CD14-positive monocyte (primary cell): ENCODE results near the gene DEGS2. TPM values are rescaled to one million over a fixed set of nuclear protein-coding genes. Genes with fewer than 3 reads are reported as not detected.

ENCODE experiments used
- DNase-seq, 3 donors: peaks; one replicate each; pipeline ENCODE4 v3.0.0-alpha.2; 2011 to 2022
- H2AFZ ChIP-seq: 2 replicates; pipeline ENCODE4 v1.6.0; 2012; ENCODE audit warnings: mild to moderate bottlenecking, low read depth, low read length, inconsistent platforms; ENCODE audit not compliant: insufficient read depth, poor library complexity, severe bottlenecking
- H3K27ac ChIP-seq, 2 donors: 1 replicate in 1 of 2; 2 replicates in 1 of 2; pipeline ENCODE4 v1.5.1; 2012 to 2013; ENCODE audit warnings: low read length in 2 of 2, control low read depth in 1 of 2, inconsistent platforms in 1 of 2, low read depth in 1 of 2, mild to moderate bottlenecking in 1 of 2
- H3K27me3 ChIP-seq, 2 donors: one replicate each; pipeline versions ENCODE4 v1.6.0 to v1.6.1; 2011 to 2013; ENCODE audit warnings: low read length in 2 of 2; ENCODE audit not compliant: control insufficient read depth in 2 of 2, insufficient read depth in 2 of 2
- H3K36me3 ChIP-seq, 2 donors: replicated peaks in 1 of 2; 1 replicate in 1 of 2; 2 replicates in 1 of 2; pipeline versions ENCODE4 v1.5.1 to v1.6.1; 2012 to 2013; ENCODE audit warnings: low read length in 2 of 2, control low read depth in 1 of 2, inconsistent platforms in 1 of 2, mild to moderate bottlenecking in 1 of 2; ENCODE audit not compliant: insufficient read depth in 2 of 2, control insufficient read depth in 1 of 2
- H3K4me1 ChIP-seq, 2 donors: 1 replicate in 1 of 2; 2 replicates in 1 of 2; pipeline versions ENCODE4 v1.5.1 to v1.6.1; 2012 to 2013; ENCODE audit warnings: low read length in 2 of 2, control low read depth in 1 of 2, inconsistent platforms in 1 of 2, mild to moderate bottlenecking in 1 of 2, moderate library complexity in 1 of 2; ENCODE audit not compliant: insufficient read depth in 2 of 2, control insufficient read depth in 1 of 2
- H3K4me2 ChIP-seq: replicated peaks from 2 replicates; pipeline ENCODE3; 2012; ENCODE audit warnings: low read length, moderate library complexity, mild to moderate bottlenecking; ENCODE audit not compliant: poor library complexity, severe bottlenecking; ENCODE audit errors: extremely low read depth
- H3K4me3 ChIP-seq, 3 experiments: fragments of 200-600 bp in 1 of 3; sonication (generic) in 1 of 3; replicated peaks in 1 of 3; 1 replicate in 2 of 3; 2 replicates in 1 of 3; pipeline ENCODE4 v1.5.1; 2011 to 2013; ENCODE audit warnings: low read length in 3 of 3, mild to moderate bottlenecking in 3 of 3, control low read depth in 2 of 3, low read depth in 2 of 3, inconsistent platforms in 1 of 3, moderate library complexity in 1 of 3
- H3K79me2 ChIP-seq: 2 replicates; pipeline ENCODE4 v1.6.0; 2012; ENCODE audit warnings: mild to moderate bottlenecking, control low read depth, inconsistent platforms, low read length, moderate library complexity; ENCODE audit not compliant: insufficient read depth
- H3K9ac ChIP-seq: 2 replicates; pipeline ENCODE4 v1.6.0; 2017; ENCODE audit warnings: low read length, mild to moderate bottlenecking; ENCODE audit not compliant: insufficient read depth, poor library complexity, severe bottlenecking
- H3K9me3 ChIP-seq, 2 donors: replicated peaks in 1 of 2; 1 replicate in 1 of 2; 2 replicates in 1 of 2; pipeline versions ENCODE4 v1.5.1 to v1.6.1; 2012 to 2013; ENCODE audit warnings: low read length in 2 of 2, control low read depth in 1 of 2; ENCODE audit not compliant: control insufficient read depth in 1 of 2, insufficient read depth in 1 of 2
- H4K20me1 ChIP-seq: 2 replicates; pipeline ENCODE4 v1.6.0; 2012; ENCODE audit warnings: mild to moderate bottlenecking, low read length, control low read depth, moderate library complexity; ENCODE audit not compliant: insufficient read depth
- H3K27ac Mint-ChIP-seq, 7 donors: one replicate each; pipeline ENCODE4 v1.8.0; 2020; ENCODE audit warnings: mild to moderate bottlenecking in 7 of 7, mixed read lengths in 7 of 7, moderate library complexity in 6 of 7, inconsistent platforms in 2 of 7
- H3K27me3 Mint-ChIP-seq, 3 donors: one replicate each; pipeline ENCODE4 v1.8.0; 2021 to 2022; ENCODE audit warnings: low read depth in 3 of 3, mild to moderate bottlenecking in 3 of 3, mixed read lengths in 3 of 3, moderate library complexity in 3 of 3, inconsistent platforms in 1 of 3
- H3K36me3 Mint-ChIP-seq, 2 donors: one replicate each; pipeline ENCODE4 v1.8.0; 2020; ENCODE audit warnings: mixed read lengths in 2 of 2, inconsistent platforms in 1 of 2, mild to moderate bottlenecking in 1 of 2
- H3K4me1 Mint-ChIP-seq: one replicate; pipeline ENCODE4 v1.8.0; 2020; ENCODE audit warnings: mild to moderate bottlenecking, mixed read lengths
- H3K4me3 Mint-ChIP-seq, 2 donors: one replicate each; pipeline ENCODE4 v1.8.0; 2020; ENCODE audit warnings: mild to moderate bottlenecking in 2 of 2, mixed read lengths in 2 of 2, moderate library complexity in 1 of 2
- H3K9me3 Mint-ChIP-seq, 7 donors: one replicate each; pipeline ENCODE4 v1.8.0; 2020 to 2022; ENCODE audit warnings: mixed read lengths in 7 of 7, mild to moderate bottlenecking in 6 of 7, moderate library complexity in 6 of 7, inconsistent platforms in 2 of 7
- CTCF ChIP-seq: fragments of 200-600 bp; IDR thresholded peaks from one replicate; pipeline ENCODE4 v1.8.0; 2022; ENCODE audit warnings: antibody characterized with exemption, mild to moderate bottlenecking
- WGBS: methylation state at CpG from one replicate; pipeline ENCODE4 v1.1.5; 2013; ENCODE audit warnings: missing lambda C conversion rate; ENCODE audit not compliant: insufficient coverage; 5-methylcytosine and 5-hydroxymethylcytosine counted together
- intact Hi-C, 2 donors: fragments of 100-400 bp; cut with micrococcal nuclease; formaldehyde crosslinking; loops; one replicate each; pipeline versions ENCODE4 v1.15.0 to v1.15.1; 2023
- polyA plus RNA-seq, 3 donors: library from polyadenylated mRNA; depleted of rRNA in 1 of 3; unstranded in 2 of 3; stranded (reverse) in 1 of 3; fragments of 300-500 nt in 2 of 3; fragments of >200 nt in 1 of 3; fragmentation: Illumina TruSeq in 2 of 3; gene quantifications; 1 replicate in 2 of 3; 2 replicates in 1 of 3; pipeline ENCODE4 v1.2.3, GENCODE V29; 2012 to 2021

The DEGS2 gene
- polyA plus RNA-seq, 3 donors, result 0.07 to 0.36 TPM; not detected in 1

GRCh38 chr14:100126401-100126800 lies 33.0 kb downstream of the DEGS2 start:
- Histone ChIP-seq H3K27ac (no peak overlapping the region), H3K27me3 (no peaks in the 10 kb centered on the region), H3K9ac (no peak overlapping the region), H3K4me2 (no peak overlapping the region), H4K20me1 (no peaks in the 10 kb centered on the region), H3K9me3 (no peaks in the 10 kb centered on the region), H2AFZ (no peak overlapping the region), H3K4me3 (no peak overlapping the region), H3K79me2 (no peaks in the 10 kb centered on the region), H3K4me1 (no peaks in the 10 kb centered on the region), H3K36me3 (peaks cover 59 to 75% of the 10 kb centered on the region in 2 donors)
- intact Hi-C loops, result no loop called here
- peaks cover 1 to 3% (median 1%) of the 10 kb centered on the region in 3 donors for H3K27me3 Mint-ChIP-seq
- DNase-seq, result no peak
- H3K36me3 Mint-ChIP-seq, result peaks cover 62 to 72% of the 10 kb centered on the region in 2 donors
- H3K9me3 Mint-ChIP-seq, result peaks cover 0 to 6% (median 0%) of the 10 kb centered on the region in 7 donors
- peaks cover 14% of the 10 kb centered on the region for H3K4me1 Mint-ChIP-seq
- 95% methylated on average over 9 of the region's 13 CpGs for WGBS
- TF ChIP-seq CTCF, result no peak
- H3K27ac Mint-ChIP-seq, result no peak overlapping the region
- no peak overlapping the region for H3K4me3 Mint-ChIP-seq

- intact Hi-C loops, result no loop called here
- Histone ChIP-seq H3K4me1 (no peaks in the 10 kb centered on the region), H3K4me3 (no peak overlapping the region), H3K4me2 (no peak overlapping the region), H3K27me3 (no peaks in the 10 kb centered on the region), H4K20me1 (no peaks in the 10 kb centered on the region), H3K79me2 (no peaks in the 10 kb centered on the region), H2AFZ (no peak overlapping the region), H3K9me3 (no peaks in the 10 kb centered on the region), H3K27ac (no peak overlapping the region), H3K9ac (no peak overlapping the region), H3K36me3 (peaks cover 44 to 58% of the 10 kb centered on the region in 2 donors)
- peak overlapping the region in 1 of 7 donors; percentile 87 for H3K27ac Mint-ChIP-seq
- WGBS, result 96% methylated on average over 20 of the region's 20 CpGs
- H3K27me3 Mint-ChIP-seq, result peaks cover 1 to 3% (median 2%) of the 10 kb centered on the region in 3 donors
- peaks cover 14% of the 10 kb centered on the region for H3K4me1 Mint-ChIP-seq
- peaks cover 56% of the 10 kb centered on the region in 2 donors for H3K36me3 Mint-ChIP-seq
- H3K4me3 Mint-ChIP-seq, result no peak overlapping the region
- DNase-seq, result no peak
- no peak for TF ChIP-seq CTCF
- peaks cover 0 to 6% (median 0%) of the 10 kb centered on the region in 7 donors for H3K9me3 Mint-ChIP-seq
Observed at GRCh38 chr14:100124551-100125088, 34.8 kb downstream of the DEGS2 start.
